GM23248 (cell line): ENCODE data around the gene RAB25.

Source experiments
- EZH2 ChIP-seq: fragments of 200-600 bp; sonication (generic); IDR thresholded peaks from 2 replicates; pipeline ENCODE4 v1.6.1; 2018; ENCODE audit warnings: antibody characterized with exemption, mild to moderate bottlenecking; ENCODE audit not compliant: insufficient read depth, poor library complexity, severe bottlenecking
- EZH2phosphoT487 ChIP-seq: fragments of 200-600 bp; sonication (generic); IDR thresholded peaks from 2 replicates; pipeline ENCODE4 v1.6.1; 2018; ENCODE audit warnings: antibody characterized with exemption, moderate library complexity, mild to moderate bottlenecking, low read depth; ENCODE audit not compliant: insufficient read depth

DNA sequence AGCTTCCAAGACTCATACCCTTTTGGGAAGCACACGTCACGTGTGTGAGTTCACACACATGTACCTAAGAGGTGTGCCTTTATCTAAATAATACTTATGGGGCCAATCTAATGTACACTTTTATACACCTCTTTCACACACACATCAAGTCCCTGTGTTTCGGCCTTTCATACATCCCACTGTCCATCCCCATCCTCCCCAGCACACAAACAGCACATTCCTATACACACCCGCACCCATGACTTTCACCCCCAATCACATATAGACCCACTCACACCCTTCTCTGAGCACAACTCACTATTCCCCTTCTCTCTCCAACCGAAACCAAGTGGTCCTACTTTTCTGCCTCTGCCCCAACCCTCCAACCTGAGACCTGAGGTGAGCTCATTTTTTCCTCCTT, 17.8 kb downstream of the RAB25 start:
- TF ChIP-seq EZH2 (no peak), EZH2phosphoT487 (no peak)
